HUES64 (cell line): ENCODE measurements around the gene ARFGAP1.

Experiments used
- H3K27ac ChIP-seq: 2 replicates; pipeline ENCODE4 v1.7.0; 2013; ENCODE audit warnings: low read depth, low read length, inconsistent platforms
- H3K27me3 ChIP-seq: 2 replicates; pipeline ENCODE4 v1.6.1; 2013; ENCODE audit warnings: mild to moderate bottlenecking, low read length; ENCODE audit not compliant: insufficient read depth
- H3K36me3 ChIP-seq: 2 replicates; pipeline ENCODE4 v1.6.1; 2013; ENCODE audit warnings: mild to moderate bottlenecking, low read length; ENCODE audit not compliant: insufficient read depth
- H3K4me1 ChIP-seq: 2 replicates; pipeline ENCODE4 v1.6.1; 2013; ENCODE audit warnings: mild to moderate bottlenecking, low read length, moderate library complexity; ENCODE audit not compliant: insufficient read depth
- H3K4me3 ChIP-seq: 2 replicates; pipeline ENCODE4 v1.5.1; 2013; ENCODE audit warnings: mild to moderate bottlenecking, low read length, moderate library complexity
- H3K9ac ChIP-seq: 2 replicates; pipeline ENCODE4 v1.6.1; 2013; ENCODE audit warnings: mild to moderate bottlenecking, low read depth, low read length
- H3K9me3 ChIP-seq: 2 replicates; pipeline ENCODE4 v1.6.1; 2013; ENCODE audit warnings: low read depth, low read length; ENCODE audit not compliant: insufficient read depth
- WGBS: fragments of 150-250, 120-280 bp; methylation state at CpG from one replicate; pipeline ENCODE4 v1.1.7; 2013; ENCODE audit warnings: missing lambda C conversion rate; 5-methylcytosine and 5-hydroxymethylcytosine counted together

ARFGAP1 gene

GRCh38 chr20:63253438-63254231, 19.0 kb upstream of the ARFGAP1 start:
- Histone ChIP-seq H3K36me3 (no peaks in the 10 kb centered on the region), H3K27me3 (peaks cover 46% of the 10 kb centered on the region), H3K9ac (peak overlapping the region; percentile 23; the same call in 1 of the 2 replicates), H3K27ac (no peak overlapping the region), H3K4me1 (peaks cover 6% of the 10 kb centered on the region; the same call in 1 of the 2 replicates), H3K9me3 (no peaks in the 10 kb centered on the region), H3K4me3 (peak overlapping the region; percentile 50)
- under 1% methylated on average over 89 of the region's 89 CpGs for WGBS

GRCh38 chr20:63254232-63254605, 18.4 kb upstream of the ARFGAP1 start, which contains the start of gene NKAIN4:
TSS of gene NKAIN4 (minus strand) at chr20:63254463. CDS start at chr20:63254450, 13 bp downstream.
- no peaks in the 10 kb centered on the region for H3K36me3 ChIP-seq
- H3K27ac ChIP-seq: no peak within 1 kb of the TSS
- WGBS: 1% methylated on average over 35 of the region's 46 CpGs
- H3K9me3 ChIP-seq: no peaks in the 10 kb centered on the region
- peak within 1 kb of the TSS; percentile 50 for H3K4me3 ChIP-seq
- peak within 1 kb of the TSS; percentile 23; the same call in 1 of the 2 replicates for H3K9ac ChIP-seq
- H3K4me1 ChIP-seq: peaks cover 6% of the 10 kb centered on the region; the same call in 1 of the 2 replicates
- peaks cover 46% of the 10 kb centered on the region for H3K27me3 ChIP-seq

GRCh38 chr20:63254606-63255384, 17.8 kb upstream of the ARFGAP1 start:
- Histone ChIP-seq H3K4me1 (peaks cover 6% of the 10 kb centered on the region; the same call in 1 of the 2 replicates), H3K27me3 (peaks cover 46% of the 10 kb centered on the region), H3K9me3 (no peaks in the 10 kb centered on the region), H3K36me3 (no peaks in the 10 kb centered on the region), H3K4me3 (peak overlapping the region; percentile 50), H3K27ac (no peak overlapping the region), H3K9ac (no peak overlapping the region; the same call in 1 of the 2 replicates)
- WGBS: 4% methylated on average over 56 of the region's 56 CpGs

GRCh38 chr20:63255931-63256704, 16.5 kb upstream of the ARFGAP1 start:
- 79% methylated on average over 31 of the region's 31 CpGs for WGBS
- H3K36me3 ChIP-seq: no peaks in the 10 kb centered on the region

GRCh38 chr20:63256954-63257353, 15.7 kb upstream of the ARFGAP1 start:
- Histone ChIP-seq H3K4me1 (peaks cover 14% of the 10 kb centered on the region), H3K27me3 (peaks cover 44% of the 10 kb centered on the region), H3K27ac (no peak overlapping the region), H3K9ac (no peak overlapping the region), H3K36me3 (no peaks in the 10 kb centered on the region), H3K9me3 (no peaks in the 10 kb centered on the region), H3K4me3 (no peak overlapping the region)
- WGBS: 95% methylated on average over 4 of the region's 4 CpGs

More at GRCh38 chr20:63255931-63256704, 16.5 kb upstream of the ARFGAP1 start:
- Histone ChIP-seq H3K4me1 (peaks cover 6% of the 10 kb centered on the region; the same call in 1 of the 2 replicates), H3K4me3 (no peak overlapping the region), H3K27me3 (peaks cover 46% of the 10 kb centered on the region), H3K27ac (no peak overlapping the region), H3K9me3 (no peaks in the 10 kb centered on the region), H3K9ac (no peak overlapping the region)

GRCh38 chr20:63257629-63258028, 15.0 kb upstream of the ARFGAP1 start:
- 93% methylated on average over 13 of the region's 13 CpGs for WGBS

GRCh38 chr20:63258781-63259180, 13.8 kb upstream of the ARFGAP1 start:
- H3K9ac ChIP-seq: no peak overlapping the region
- no peak overlapping the region for H3K27ac ChIP-seq
- WGBS: 85% methylated on average over 8 of the region's 8 CpGs
- H3K27me3 ChIP-seq: peaks cover 27% of the 10 kb centered on the region
- no peaks in the 10 kb centered on the region for H3K9me3 ChIP-seq
- no peaks in the 10 kb centered on the region for H3K36me3 ChIP-seq
- H3K4me1 ChIP-seq: peaks cover 16% of the 10 kb centered on the region
- no peak overlapping the region for H3K4me3 ChIP-seq

More at GRCh38 chr20:63257629-63258028, 15.0 kb upstream of the ARFGAP1 start:
- H3K27ac ChIP-seq: no peak overlapping the region
- peaks cover 16% of the 10 kb centered on the region for H3K4me1 ChIP-seq
- no peaks in the 10 kb centered on the region for H3K9me3 ChIP-seq
- peaks cover 37% of the 10 kb centered on the region for H3K27me3 ChIP-seq
- no peaks in the 10 kb centered on the region for H3K36me3 ChIP-seq
- H3K4me3 ChIP-seq: no peak overlapping the region
- H3K9ac ChIP-seq: no peak overlapping the region

- no peak overlapping the region for H3K4me3 ChIP-seq
- WGBS: 90% methylated on average over 25 of the region's 25 CpGs
- H3K9ac ChIP-seq: no peak overlapping the region
Observed at GRCh38 chr20:63259734-63260460, 12.7 kb upstream of the ARFGAP1 start.

GRCh38 chr20:63260521-63260920, 12.1 kb upstream of the ARFGAP1 start:
- peaks cover 11% of the 10 kb centered on the region for H3K4me1 ChIP-seq
- no peaks in the 10 kb centered on the region for H3K9me3 ChIP-seq
- no peaks in the 10 kb centered on the region for H3K36me3 ChIP-seq
- no peak overlapping the region for H3K4me3 ChIP-seq
- no peak overlapping the region for H3K9ac ChIP-seq
- WGBS: 94% methylated on average over 15 of the region's 15 CpGs
- H3K27ac ChIP-seq: no peak overlapping the region
- peaks cover 12% of the 10 kb centered on the region for H3K27me3 ChIP-seq

More at GRCh38 chr20:63259734-63260460, 12.7 kb upstream of the ARFGAP1 start:
- Histone ChIP-seq H3K9me3 (no peaks in the 10 kb centered on the region), H3K36me3 (no peaks in the 10 kb centered on the region), H3K27me3 (peaks cover 18% of the 10 kb centered on the region), H3K4me1 (peaks cover 16% of the 10 kb centered on the region), H3K27ac (no peak overlapping the region)

- Histone ChIP-seq H3K27ac (no peak overlapping the region), H3K9ac (no peak overlapping the region), H3K27me3 (peaks cover 5% of the 10 kb centered on the region; the same call in 1 of the 2 replicates), H3K4me1 (peaks cover 10% of the 10 kb centered on the region), H3K4me3 (no peak overlapping the region), H3K9me3 (no peaks in the 10 kb centered on the region), H3K36me3 (no peaks in the 10 kb centered on the region)
- 64% methylated on average over 25 of the region's 25 CpGs for WGBS
Observed at GRCh38 chr20:63261060-63261794, 11.4 kb upstream of the ARFGAP1 start.
